RWPE2 (cell line): ENCODE results near the gene RNF32.
A peak's percentile ranks its signal among the peaks of the same experiment; 100 is the strongest.

Experiments used
- ATAC-seq: fragments of 200-7000 bp; cut with Tn5 transposase; 3 replicates; pipeline ENCODE4 v1.9.1; 2021; ENCODE audit warnings: low read depth
- DNase-seq: peaks from one replicate; pipeline ENCODE4 v3.0.0-alpha.2; 2020; ENCODE audit warnings: low spot score
- H3K27ac ChIP-seq: fragments of 450-650 bp; 2 replicates; pipeline ENCODE4 v1.5.1; 2017; ENCODE audit warnings: mild to moderate bottlenecking; ENCODE audit not compliant: poor library complexity, severe bottlenecking
- H3K27me3 ChIP-seq: fragments of 250-450 bp; sonication (Bioruptor Pico); 2 replicates; pipeline ENCODE4 v1.5.1; 2021; ENCODE audit warnings: mild to moderate bottlenecking, moderate library complexity; ENCODE audit not compliant: insufficient read depth, poor library complexity, severe bottlenecking
- H3K36me3 ChIP-seq: fragments of 250-450 bp; sonication (Bioruptor Pico); 2 replicates; pipeline ENCODE4 v1.5.1; 2020; ENCODE audit warnings: low read depth, mild to moderate bottlenecking, moderate library complexity
- H3K4me1 ChIP-seq: fragments of 250-450 bp; sonication (Bioruptor Pico); 2 replicates; pipeline ENCODE4 v1.5.1; 2021; ENCODE audit warnings: mild to moderate bottlenecking, moderate library complexity; ENCODE audit not compliant: insufficient read depth, poor library complexity, severe bottlenecking
- H3K4me3 ChIP-seq: fragments of 250-450 bp; sonication (Bioruptor Pico); 2 replicates; pipeline ENCODE4 v1.5.1; 2021; ENCODE audit warnings: mild to moderate bottlenecking, moderate library complexity; ENCODE audit not compliant: severe bottlenecking
- H3K9me3 ChIP-seq: fragments of 250-450 bp; sonication (Bioruptor Pico); 2 replicates; pipeline ENCODE4 v1.5.1; 2021; ENCODE audit warnings: mild to moderate bottlenecking, moderate library complexity; ENCODE audit not compliant: severe bottlenecking
- CTCF ChIP-seq: fragments of 450-650 bp; IDR thresholded peaks from one replicate; pipeline ENCODE4 v1.5.1; 2017; ENCODE audit warnings: mild to moderate bottlenecking, moderate library complexity; ENCODE audit not compliant: poor library complexity, severe bottlenecking

Gene RNF32

DNA sequence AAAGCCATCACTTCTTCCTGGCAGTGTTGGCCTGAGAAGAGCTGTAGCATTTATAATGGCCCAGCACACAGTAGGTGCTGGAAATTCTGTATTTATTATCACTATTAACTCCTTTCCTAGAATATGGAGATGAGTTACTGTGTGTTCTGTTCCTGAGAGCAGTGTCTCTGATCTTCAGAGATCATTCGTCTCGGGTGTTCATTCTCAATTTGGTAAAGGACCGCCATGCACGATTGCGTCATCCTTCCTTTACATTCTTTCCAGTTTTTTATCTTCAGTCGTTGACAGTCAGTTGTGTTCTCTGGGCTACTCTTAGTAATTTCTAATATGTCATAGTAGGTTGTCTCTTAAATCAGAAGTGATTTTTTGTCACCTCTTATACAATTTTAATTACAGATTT lies 18.6 kb downstream of the RNF32 start:
- TF ChIP-seq CTCF = no peak
- no peaks in the 10 kb centered on the region for H3K36me3 ChIP-seq
- no peaks in the 10 kb centered on the region for H3K9me3 ChIP-seq
- no peaks in the 10 kb centered on the region for H3K4me1 ChIP-seq
- H3K4me3 ChIP-seq = no peak overlapping the region
- DNase-seq (no peak), ATAC-seq (no peak)
- no peak overlapping the region for H3K27ac ChIP-seq
- H3K27me3 ChIP-seq = no peaks in the 10 kb centered on the region

DNA sequence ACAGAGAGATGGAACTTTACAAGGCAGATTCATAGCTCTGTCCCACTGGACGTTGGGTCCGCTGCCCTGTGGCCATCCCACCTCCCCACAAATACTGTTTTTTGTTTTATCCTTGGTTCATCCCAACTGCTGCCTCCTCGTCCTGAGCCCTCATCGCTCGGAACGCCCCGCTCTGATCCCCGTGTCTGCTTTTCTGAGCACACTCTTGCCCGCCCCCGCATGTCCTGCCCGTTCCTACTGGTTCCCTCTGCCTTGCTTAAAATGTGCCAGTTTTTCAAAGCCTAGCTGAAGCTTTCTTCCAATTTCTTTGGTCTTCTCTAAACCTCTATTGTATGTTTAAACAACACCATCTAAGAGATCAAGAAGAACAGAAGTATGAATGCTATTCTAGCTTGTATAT lies 19.4 kb downstream of the RNF32 start:
- Histone ChIP-seq H3K27me3 (no peaks in the 10 kb centered on the region), H3K4me1 (no peaks in the 10 kb centered on the region), H3K27ac (no peak overlapping the region), H3K9me3 (no peaks in the 10 kb centered on the region), H3K4me3 (no peak overlapping the region), H3K36me3 (no peaks in the 10 kb centered on the region)
- no peak for TF ChIP-seq CTCF
- no peak for DNase-seq
- peak; percentile 48; the same call in 2 of the 3 replicates for ATAC-seq

GRCh38 chr7:156661637-156662036 lies 21.1 kb downstream of the RNF32 start:
- TF ChIP-seq CTCF = no peak
- ATAC-seq (no peak), DNase-seq (no peak)
- Histone ChIP-seq H3K27ac (no peak overlapping the region), H3K27me3 (no peaks in the 10 kb centered on the region), H3K36me3 (no peaks in the 10 kb centered on the region), H3K4me1 (no peaks in the 10 kb centered on the region), H3K9me3 (no peaks in the 10 kb centered on the region), H3K4me3 (no peak overlapping the region)

DNA sequence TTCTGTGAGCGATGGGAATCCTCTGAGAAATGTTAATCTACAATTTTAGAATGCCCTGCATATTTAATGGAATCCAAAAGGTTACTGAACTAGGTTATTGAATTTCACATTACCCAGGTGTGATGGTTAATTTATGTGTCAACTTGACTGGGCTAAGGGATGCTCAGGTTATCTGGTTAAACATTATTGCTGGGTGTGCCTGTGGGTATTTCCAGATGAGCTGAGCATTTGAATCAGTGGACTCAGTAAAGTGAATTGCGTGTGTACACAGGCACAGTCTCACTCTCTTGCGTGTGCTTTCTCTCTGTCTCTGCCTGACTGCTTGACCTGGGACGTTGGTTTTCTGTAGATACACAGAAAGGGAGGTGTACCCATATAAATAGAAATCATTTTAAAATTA lies 21.7 kb downstream of the RNF32 start:
- TF ChIP-seq CTCF = no peak
- Histone ChIP-seq H3K4me3 (no peak overlapping the region), H3K9me3 (no peaks in the 10 kb centered on the region), H3K27me3 (no peaks in the 10 kb centered on the region), H3K4me1 (no peaks in the 10 kb centered on the region), H3K27ac (no peak overlapping the region), H3K36me3 (no peaks in the 10 kb centered on the region)
- ATAC-seq (no peak), DNase-seq (no peak)

GRCh38 chr7:156665101-156665500 lies 24.5 kb downstream of the RNF32 start:
- H3K36me3 ChIP-seq = no peaks in the 10 kb centered on the region
- TF ChIP-seq CTCF = no peak
- DNase-seq (no peak), ATAC-seq (no peak)
- no peak overlapping the region for H3K4me3 ChIP-seq
- no peaks in the 10 kb centered on the region for H3K9me3 ChIP-seq
- no peaks in the 10 kb centered on the region for H3K4me1 ChIP-seq
- no peaks in the 10 kb centered on the region for H3K27me3 ChIP-seq
- H3K27ac ChIP-seq = no peak overlapping the region
